ENCODE results near the gene CPXM1.

The CPXM1 gene

DNA sequence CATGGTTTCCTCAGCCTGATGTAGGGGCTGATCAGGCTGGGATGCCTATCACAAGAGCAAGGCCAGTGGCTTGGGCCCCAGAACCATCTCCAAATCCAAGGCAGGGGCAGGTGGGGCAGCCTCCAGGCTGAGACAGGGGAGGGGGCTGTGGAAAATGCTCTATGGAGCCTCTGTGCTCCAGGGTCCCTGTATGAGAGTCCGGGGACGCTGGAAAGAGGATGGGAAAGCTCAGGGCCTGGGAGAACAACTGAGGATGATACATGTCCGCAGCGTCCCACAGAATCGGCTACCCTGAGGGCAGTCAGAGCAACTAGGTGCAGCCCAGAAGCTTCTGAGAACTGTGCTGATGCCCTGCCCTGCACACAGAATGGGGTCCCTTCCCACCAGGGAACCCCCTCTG lies 43.4 kb downstream of the CPXM1 start:
- no peak overlapping the region for H3K4me3 ChIP-seq (ENCODE audit: insufficient read depth, low read depth, low read length, poor library complexity, severe bottlenecking)
- H3K27ac ChIP-seq (ENCODE audit: insufficient read depth, low read length, poor library complexity, severe bottlenecking), result no peak overlapping the region
- H3K9me3 ChIP-seq (ENCODE audit: control insufficient read depth, low read length), result no peaks in the 10 kb centered on the region
- no peak for DNase-seq
- H3K4me1 ChIP-seq (ENCODE audit: control insufficient read depth, insufficient read depth, low read length, poor library complexity, severe bottlenecking), result peaks cover 13% of the 10 kb centered on the region
- no peaks in the 10 kb centered on the region for H3K36me3 ChIP-seq (ENCODE audit: control insufficient read depth, insufficient read depth, low read length)
- no peaks in the 10 kb centered on the region for H3K27me3 ChIP-seq (replicated peaks; ENCODE audit: control insufficient read depth, insufficient read depth, low read length, poor library complexity, severe bottlenecking)

- DNase-seq, result no peak
- Histone ChIP-seq H3K27ac (ENCODE audit: insufficient read depth, low read length, poor library complexity, severe bottlenecking) (no peak overlapping the region), H3K4me3 (ENCODE audit: insufficient read depth, low read depth, low read length, poor library complexity, severe bottlenecking) (no peak overlapping the region), H3K4me1 (ENCODE audit: control insufficient read depth, insufficient read depth, low read length, poor library complexity, severe bottlenecking) (peaks cover 22% of the 10 kb centered on the region), H3K9me3 (ENCODE audit: control insufficient read depth, low read length) (no peaks in the 10 kb centered on the region), H3K27me3 (replicated peaks; ENCODE audit: control insufficient read depth, insufficient read depth, low read length, poor library complexity, severe bottlenecking) (no peaks in the 10 kb centered on the region), H3K36me3 (ENCODE audit: control insufficient read depth, insufficient read depth, low read length) (no peaks in the 10 kb centered on the region)
Observed at GRCh38 chr20:2756056-2756611, 44.3 kb downstream of the CPXM1 start.

- H3K27me3 ChIP-seq (replicated peaks; ENCODE audit: control insufficient read depth, insufficient read depth, low read length, poor library complexity, severe bottlenecking), result no peaks in the 10 kb centered on the region
Observed at GRCh38 chr20:2755451-2756055, 44.9 kb downstream of the CPXM1 start.

DNA sequence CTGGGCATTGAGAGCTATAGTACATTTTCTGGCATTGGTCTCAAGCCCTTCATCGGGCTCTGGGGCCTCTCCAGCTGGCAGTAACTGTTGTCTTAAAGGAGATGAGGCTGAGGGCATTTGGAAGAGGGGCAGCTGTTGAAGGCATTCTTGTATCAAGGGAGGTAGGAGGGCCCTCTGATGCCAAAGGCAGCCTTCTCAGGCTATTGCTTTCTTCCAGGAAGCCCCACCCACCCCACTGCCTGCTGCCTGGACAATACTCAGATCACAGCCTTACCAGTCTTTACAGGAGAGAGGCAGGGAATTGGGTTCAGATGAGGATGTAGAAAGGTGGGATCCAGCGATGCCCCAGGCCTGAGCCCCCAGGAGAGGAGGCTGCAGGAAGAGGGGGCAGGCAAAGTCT lies 46.0 kb downstream of the CPXM1 start:
- Histone ChIP-seq H3K27me3 (replicated peaks; ENCODE audit: control insufficient read depth, insufficient read depth, low read length, poor library complexity, severe bottlenecking) (no peaks in the 10 kb centered on the region), H3K4me1 (ENCODE audit: control insufficient read depth, insufficient read depth, low read length, poor library complexity, severe bottlenecking) (peaks cover 33% of the 10 kb centered on the region)

More at GRCh38 chr20:2755451-2756055, 44.9 kb downstream of the CPXM1 start:
- no peak for DNase-seq
- Histone ChIP-seq H3K27ac (ENCODE audit: insufficient read depth, low read length, poor library complexity, severe bottlenecking) (no peak overlapping the region), H3K4me1 (ENCODE audit: control insufficient read depth, insufficient read depth, low read length, poor library complexity, severe bottlenecking) (peaks cover 28% of the 10 kb centered on the region), H3K9me3 (ENCODE audit: control insufficient read depth, low read length) (no peaks in the 10 kb centered on the region), H3K36me3 (ENCODE audit: control insufficient read depth, insufficient read depth, low read length) (no peaks in the 10 kb centered on the region), H3K4me3 (ENCODE audit: insufficient read depth, low read depth, low read length, poor library complexity, severe bottlenecking) (no peak overlapping the region)

GRCh38 chr20:2753461-2754040 lies 46.9 kb downstream of the CPXM1 start:
- no peaks in the 10 kb centered on the region for H3K9me3 ChIP-seq (ENCODE audit: control insufficient read depth, low read length)
- no peaks in the 10 kb centered on the region for H3K36me3 ChIP-seq (ENCODE audit: control insufficient read depth, insufficient read depth, low read length)
- no peak for DNase-seq
- no peak overlapping the region for H3K4me3 ChIP-seq (ENCODE audit: insufficient read depth, low read depth, low read length, poor library complexity, severe bottlenecking)
- H3K27ac ChIP-seq (ENCODE audit: insufficient read depth, low read length, poor library complexity, severe bottlenecking), result no peak overlapping the region
- H3K27me3 ChIP-seq (replicated peaks; ENCODE audit: control insufficient read depth, insufficient read depth, low read length, poor library complexity, severe bottlenecking), result no peaks in the 10 kb centered on the region
- H3K4me1 ChIP-seq (ENCODE audit: control insufficient read depth, insufficient read depth, low read length, poor library complexity, severe bottlenecking), result peaks cover 33% of the 10 kb centered on the region

More for the DNA sequence above, 46.0 kb downstream of the CPXM1 start:
- Histone ChIP-seq H3K4me3 (ENCODE audit: insufficient read depth, low read depth, low read length, poor library complexity, severe bottlenecking) (no peak overlapping the region), H3K9me3 (ENCODE audit: control insufficient read depth, low read length) (no peaks in the 10 kb centered on the region), H3K27ac (ENCODE audit: insufficient read depth, low read length, poor library complexity, severe bottlenecking) (no peak overlapping the region), H3K36me3 (ENCODE audit: control insufficient read depth, insufficient read depth, low read length) (no peaks in the 10 kb centered on the region)
- DNase-seq, result no peak

GRCh38 chr20:2752567-2753460 lies 47.6 kb downstream of the CPXM1 start:
- H3K9me3 ChIP-seq (ENCODE audit: control insufficient read depth, low read length), result no peaks in the 10 kb centered on the region
- no peak overlapping the region for H3K27ac ChIP-seq (ENCODE audit: insufficient read depth, low read length, poor library complexity, severe bottlenecking)
- DNase-seq, result peak in 1 of 3 donors; percentile 37
- H3K36me3 ChIP-seq (ENCODE audit: control insufficient read depth, insufficient read depth, low read length), result no peaks in the 10 kb centered on the region
- H3K4me1 ChIP-seq (ENCODE audit: control insufficient read depth, insufficient read depth, low read length, poor library complexity, severe bottlenecking), result peaks cover 33% of the 10 kb centered on the region
- H3K27me3 ChIP-seq (replicated peaks; ENCODE audit: control insufficient read depth, insufficient read depth, low read length, poor library complexity, severe bottlenecking), result no peaks in the 10 kb centered on the region
- peak overlapping the region; percentile 56 for H3K4me3 ChIP-seq (ENCODE audit: insufficient read depth, low read depth, low read length, poor library complexity, severe bottlenecking)

DNA sequence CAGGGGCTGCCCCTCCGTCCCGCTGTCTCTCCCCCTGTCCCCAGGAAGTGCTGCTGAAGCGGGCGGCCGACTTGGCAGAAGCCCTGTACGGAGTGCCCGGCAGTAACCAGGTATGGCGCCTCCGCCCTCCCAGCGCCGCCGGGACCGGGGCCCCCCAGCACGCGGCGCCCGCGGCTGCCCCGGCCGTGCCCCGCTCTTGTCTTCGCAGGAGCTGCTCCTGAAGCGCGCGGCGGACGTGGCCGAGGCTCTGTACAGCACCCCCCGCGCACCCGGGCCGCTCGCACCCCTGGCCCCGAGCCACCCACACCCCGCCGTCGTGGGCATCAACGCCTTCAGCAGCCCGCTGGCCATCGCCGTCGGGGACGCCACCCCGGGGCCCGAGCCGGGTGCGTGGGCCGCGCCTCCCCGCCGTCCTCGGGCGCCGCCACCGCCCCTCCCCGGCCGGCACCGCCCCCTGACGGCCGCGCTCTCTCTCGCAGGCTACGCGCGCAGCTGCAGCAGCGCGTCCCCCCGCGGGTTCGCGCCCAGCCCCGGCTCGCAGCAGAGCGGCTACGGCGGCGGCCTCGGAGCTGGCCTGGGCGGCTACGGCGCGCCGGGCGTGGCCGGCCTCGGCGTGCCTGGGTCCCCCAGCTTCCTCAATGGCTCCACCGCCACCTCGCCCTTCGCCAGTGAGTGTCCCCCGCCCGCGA lies 48.4 kb downstream of the CPXM1 start:
- no peaks in the 10 kb centered on the region for H3K27me3 ChIP-seq (replicated peaks; ENCODE audit: control insufficient read depth, insufficient read depth, low read length, poor library complexity, severe bottlenecking)

GRCh38 chr20:2751347-2751877 lies 49.0 kb downstream of the CPXM1 start:
- Histone ChIP-seq H3K4me3 (ENCODE audit: insufficient read depth, low read depth, low read length, poor library complexity, severe bottlenecking) (peak overlapping the region; percentile 47), H3K4me1 (ENCODE audit: control insufficient read depth, insufficient read depth, low read length, poor library complexity, severe bottlenecking) (peaks cover 33% of the 10 kb centered on the region), H3K27ac (ENCODE audit: insufficient read depth, low read length, poor library complexity, severe bottlenecking) (no peak overlapping the region), H3K36me3 (ENCODE audit: control insufficient read depth, insufficient read depth, low read length) (no peaks in the 10 kb centered on the region), H3K27me3 (replicated peaks; ENCODE audit: control insufficient read depth, insufficient read depth, low read length, poor library complexity, severe bottlenecking) (no peaks in the 10 kb centered on the region), H3K9me3 (ENCODE audit: control insufficient read depth, low read length) (no peaks in the 10 kb centered on the region)
- DNase-seq, result no peak

More for the DNA sequence above, 48.4 kb downstream of the CPXM1 start:
- H3K4me1 ChIP-seq (ENCODE audit: control insufficient read depth, insufficient read depth, low read length, poor library complexity, severe bottlenecking), result peaks cover 33% of the 10 kb centered on the region
- H3K9me3 ChIP-seq (ENCODE audit: control insufficient read depth, low read length), result no peaks in the 10 kb centered on the region
- peak in 1 of 3 donors; percentile 38 for DNase-seq
- peak overlapping the region; percentile 56 for H3K4me3 ChIP-seq (ENCODE audit: insufficient read depth, low read depth, low read length, poor library complexity, severe bottlenecking)
- no peaks in the 10 kb centered on the region for H3K36me3 ChIP-seq (ENCODE audit: control insufficient read depth, insufficient read depth, low read length)
- no peak overlapping the region for H3K27ac ChIP-seq (ENCODE audit: insufficient read depth, low read length, poor library complexity, severe bottlenecking)

GRCh38 chr20:2750491-2751251 lies 49.8 kb downstream of the CPXM1 start:
- Histone ChIP-seq H3K27ac (ENCODE audit: insufficient read depth, low read length, poor library complexity, severe bottlenecking) (no peak overlapping the region), H3K4me3 (ENCODE audit: insufficient read depth, low read depth, low read length, poor library complexity, severe bottlenecking) (peak overlapping the region; percentile 47), H3K36me3 (ENCODE audit: control insufficient read depth, insufficient read depth, low read length) (no peaks in the 10 kb centered on the region), H3K9me3 (ENCODE audit: control insufficient read depth, low read length) (no peaks in the 10 kb centered on the region), H3K27me3 (replicated peaks; ENCODE audit: control insufficient read depth, insufficient read depth, low read length, poor library complexity, severe bottlenecking) (no peaks in the 10 kb centered on the region), H3K4me1 (ENCODE audit: control insufficient read depth, insufficient read depth, low read length, poor library complexity, severe bottlenecking) (peaks cover 33% of the 10 kb centered on the region)
- DNase-seq, result no peak
